Ishikawa (cell line): ENCODE results near the gene CDH13.

Experiments used
- CEBPB ChIP-seq: IDR thresholded peaks from 2 replicates; pipeline ENCODE4 v1.6.1; 2012
- CREB1 ChIP-seq: IDR thresholded peaks from 2 replicates; pipeline ENCODE4 v1.6.1; 2012; ENCODE audit warnings: low read depth
- EGR1 ChIP-seq: IDR thresholded peaks from 2 replicates; pipeline ENCODE4 v1.6.1; 2012
- EP300 ChIP-seq: IDR thresholded peaks from 2 replicates; pipeline ENCODE4 v1.6.1; 2012; ENCODE audit warnings: borderline replicate concordance
- FOXM1 ChIP-seq: IDR thresholded peaks from 2 replicates; pipeline ENCODE4 v1.6.1; 2012; ENCODE audit warnings: low read depth, borderline replicate concordance
- NFIC ChIP-seq: IDR thresholded peaks from 2 replicates; pipeline ENCODE4 v1.6.1; 2012
- RAD21 ChIP-seq: IDR thresholded peaks from 2 replicates; pipeline ENCODE4 v1.6.1; 2012; ENCODE audit warnings: low read depth
- TAF1 ChIP-seq: IDR thresholded peaks from 2 replicates; pipeline ENCODE4 v1.6.1; 2012; ENCODE audit warnings: low read depth, mild to moderate bottlenecking
- TCF12 ChIP-seq: IDR thresholded peaks from 2 replicates; pipeline ENCODE4 v1.6.1; 2012; ENCODE audit warnings: low read depth
- TEAD4 ChIP-seq: IDR thresholded peaks from 2 replicates; pipeline ENCODE4 v1.6.1; 2012
- USF1 ChIP-seq: IDR thresholded peaks from 2 replicates; pipeline ENCODE4 v1.6.1; 2012
- YY1 ChIP-seq: IDR thresholded peaks from 2 replicates; pipeline ENCODE4 v1.6.1; 2012; ENCODE audit warnings: low read depth
- ZBTB7A ChIP-seq: IDR thresholded peaks from 2 replicates; pipeline ENCODE4 v1.6.1; 2012; ENCODE audit warnings: low read depth
- TF ChIP-seq, protein P1 (sequence below): IDR thresholded peaks from 2 replicates; pipeline ENCODE4 v1.6.1; 2012; ENCODE audit warnings: low read depth, mild to moderate bottlenecking
- TF ChIP-seq, protein P2 (sequence below): IDR thresholded peaks from 2 replicates; pipeline ENCODE4 v1.6.1; 2012

CDH13 gene

DNA sequence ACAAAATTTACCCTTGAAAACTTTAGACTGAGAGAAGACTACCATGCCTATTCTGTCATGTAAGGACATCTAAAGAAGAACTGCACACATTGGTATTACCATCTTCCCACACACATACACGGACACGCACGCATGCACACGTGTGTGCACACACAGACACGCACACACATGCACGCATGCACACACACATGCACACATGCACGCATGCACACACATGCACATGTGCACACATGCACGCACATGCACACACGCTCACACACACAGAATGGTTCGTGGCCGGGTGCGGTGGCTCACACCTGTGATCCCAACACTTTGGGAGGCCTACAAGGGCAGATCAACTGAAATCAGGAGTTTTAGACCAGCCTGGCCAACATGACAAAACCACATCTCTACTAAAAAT, 884.1 kb downstream of the CDH13 start:
- TF ChIP-seq FOXM1 (no peak), NFIC (no peak), EP300 (no peak), TCF12 (no peak), TAF1 (no peak), USF1 (no peak), TEAD4 (no peak)

GRCh38 chr16:83513008-83513755, 886.4 kb downstream of the CDH13 start:
- no peak for TF ChIP-seq ZBTB7A
- no peak for TF ChIP-seq EP300
- TF ChIP-seq NFIC, result no peak
- no peak for TF ChIP-seq FOXM1
- no peak for TF ChIP-seq EGR1
- no peak for TF ChIP-seq USF1
- TF ChIP-seq TEAD4, result no peak
- TF ChIP-seq YY1, result no peak
- TF ChIP-seq, protein P1, sequence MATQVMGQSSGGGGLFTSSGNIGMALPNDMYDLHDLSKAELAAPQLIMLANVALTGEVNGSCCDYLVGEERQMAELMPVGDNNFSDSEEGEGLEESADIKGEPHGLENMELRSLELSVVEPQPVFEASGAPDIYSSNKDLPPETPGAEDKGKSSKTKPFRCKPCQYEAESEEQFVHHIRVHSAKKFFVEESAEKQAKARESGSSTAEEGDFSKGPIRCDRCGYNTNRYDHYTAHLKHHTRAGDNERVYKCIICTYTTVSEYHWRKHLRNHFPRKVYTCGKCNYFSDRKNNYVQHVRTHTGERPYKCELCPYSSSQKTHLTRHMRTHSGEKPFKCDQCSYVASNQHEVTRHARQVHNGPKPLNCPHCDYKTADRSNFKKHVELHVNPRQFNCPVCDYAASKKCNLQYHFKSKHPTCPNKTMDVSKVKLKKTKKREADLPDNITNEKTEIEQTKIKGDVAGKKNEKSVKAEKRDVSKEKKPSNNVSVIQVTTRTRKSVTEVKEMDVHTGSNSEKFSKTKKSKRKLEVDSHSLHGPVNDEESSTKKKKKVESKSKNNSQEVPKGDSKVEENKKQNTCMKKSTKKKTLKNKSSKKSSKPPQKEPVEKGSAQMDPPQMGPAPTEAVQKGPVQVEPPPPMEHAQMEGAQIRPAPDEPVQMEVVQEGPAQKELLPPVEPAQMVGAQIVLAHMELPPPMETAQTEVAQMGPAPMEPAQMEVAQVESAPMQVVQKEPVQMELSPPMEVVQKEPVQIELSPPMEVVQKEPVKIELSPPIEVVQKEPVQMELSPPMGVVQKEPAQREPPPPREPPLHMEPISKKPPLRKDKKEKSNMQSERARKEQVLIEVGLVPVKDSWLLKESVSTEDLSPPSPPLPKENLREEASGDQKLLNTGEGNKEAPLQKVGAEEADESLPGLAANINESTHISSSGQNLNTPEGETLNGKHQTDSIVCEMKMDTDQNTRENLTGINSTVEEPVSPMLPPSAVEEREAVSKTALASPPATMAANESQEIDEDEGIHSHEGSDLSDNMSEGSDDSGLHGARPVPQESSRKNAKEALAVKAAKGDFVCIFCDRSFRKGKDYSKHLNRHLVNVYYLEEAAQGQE, result no peak
- no peak for TF ChIP-seq CREB1
- no peak for TF ChIP-seq CEBPB
- TF ChIP-seq TCF12, result no peak
- TF ChIP-seq TAF1, result no peak
- TF ChIP-seq, protein P2, sequence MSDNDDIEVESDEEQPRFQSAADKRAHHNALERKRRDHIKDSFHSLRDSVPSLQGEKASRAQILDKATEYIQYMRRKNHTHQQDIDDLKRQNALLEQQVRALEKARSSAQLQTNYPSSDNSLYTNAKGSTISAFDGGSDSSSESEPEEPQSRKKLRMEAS, result no peak
- TF ChIP-seq RAD21, result no peak

- TF ChIP-seq, protein P2, result no peak
- TF ChIP-seq EP300 (no peak), EGR1 (no peak), TCF12 (no peak), YY1 (no peak), TAF1 (no peak), RAD21 (no peak)
- TF ChIP-seq, protein P1, result no peak
Measured at GRCh38 chr16:83515395-83515794, 888.6 kb downstream of the CDH13 start.

DNA sequence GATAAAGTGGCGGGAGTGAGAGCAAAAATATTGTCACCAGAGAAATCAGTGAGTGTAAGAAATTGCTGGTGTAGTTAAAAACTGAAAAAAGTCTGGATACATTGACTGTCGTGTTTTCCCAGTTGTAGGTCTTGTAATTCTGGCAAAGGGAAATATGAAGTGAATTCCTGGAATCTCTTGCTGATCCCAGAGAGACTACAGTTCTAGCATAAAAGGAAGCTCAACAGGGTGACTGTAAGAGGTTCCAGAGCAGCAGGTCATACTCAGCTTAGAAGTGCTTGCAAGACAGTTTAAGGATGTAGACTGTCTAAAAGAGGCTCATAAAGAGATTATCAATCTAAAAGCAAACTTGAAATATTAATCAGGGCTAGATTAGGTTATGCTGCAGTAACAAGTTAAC, 890.2 kb downstream of the CDH13 start:
- TF ChIP-seq CEBPB (no peak), RAD21 (no peak), FOXM1 (no peak), CREB1 (no peak), NFIC (no peak), TEAD4 (no peak), TCF12 (no peak), EP300 (no peak), EGR1 (no peak), ZBTB7A (no peak), USF1 (no peak), YY1 (no peak), TAF1 (no peak)
- TF ChIP-seq, protein P2, result no peak
- TF ChIP-seq, protein P1, result no peak
